ENCODE results near the gene UTP18. TPM values are rescaled to one million over a fixed set of nuclear protein-coding genes. Genes with fewer than 3 reads are reported as not detected.

UTP18 gene
- total and polyA plus RNA-seq, 10 of the 15 experiments (the other 5 are each of a cell fraction or from before 2014, with no cell fraction given) = 31.0 to 111 (median 58.8) TPM

DNA sequence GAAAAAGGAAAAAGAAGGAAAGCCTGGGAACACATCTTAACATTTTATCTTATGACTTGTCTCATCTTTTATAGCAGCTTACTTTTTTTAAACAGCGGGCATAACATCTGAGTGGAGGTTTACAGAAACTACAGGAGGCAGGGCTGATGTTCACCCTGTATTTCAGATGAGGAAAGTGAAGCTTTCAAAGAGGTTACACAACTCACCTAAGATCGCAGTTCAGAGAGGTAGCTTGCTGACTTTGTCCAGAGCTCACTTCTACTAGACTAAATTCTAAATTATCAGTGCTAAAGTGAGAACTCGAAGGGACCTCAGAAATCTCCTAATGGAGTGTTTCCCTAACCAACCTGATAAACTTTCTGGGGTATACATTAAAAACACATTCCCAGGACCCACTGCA, 4.2 kb upstream of the UTP18 start:
- H4K20me1 ChIP-seq (ENCODE audit: control insufficient read depth, insufficient read depth) = no peaks in the 10 kb centered on the region
- H3K4me3 ChIP-seq = peak overlapping the region; percentile 92; the same call in 1 of the 2 replicates
- DNase-seq (ENCODE audit: low read depth, low spot score) (no peak), FAIRE-seq (no peak), ATAC-seq (no peak)
- POLR2A ChIA-PET = interaction anchor here (0.5 to 1.8 kb wide), 2 partner anchors 9 to 98 kb away, joined by 3 read pairs; no protein-coding TSS in a partner anchor
- TF ChIP-seq MTA3 (IDR thresholded peaks at IDR 0.05; ENCODE audit: borderline replicate concordance, low read length) (no peak), SUZ12 (IDR thresholded peaks at IDR 0.05; ENCODE audit: unreplicated experiment) (no peak), SMC3 (IDR thresholded peaks at IDR 0.05; ENCODE audit: borderline replicate concordance, low read length) (no peak), SUPT20H (IDR thresholded peaks at IDR 0.05; ENCODE audit: borderline replicate concordance, control insufficient read depth, low read depth, low read length) (no peak)
- H3K4me2 ChIP-seq (ENCODE audit: control insufficient read depth, insufficient read depth) = no peak overlapping the region
- CTCF ChIA-PET = interaction anchor here (1.2 to 3.2 kb wide), 3 partner anchors 8 to 17 kb away, joined by 4 to 9 read pairs (median 4); no protein-coding TSS in a partner anchor
- in situ Hi-C loops (cut with MboI) = no loop called here
- H3K27me3 ChIP-seq (replicated peaks in 1 of 2; ENCODE audit: control insufficient read depth in 2 of 2, insufficient read depth in 2 of 2, low read length in 1 of 2) = no peaks in the 10 kb centered on the region
- intact Hi-C loops (cut with micrococcal nuclease; ENCODE audit: unreplicated experiment) = loop anchor here (10.0 kb wide), 1 partner anchor 391 kb away; the partner anchor contains the start of gene TOB1
- 97% methylated on average over 3 of the region's 3 CpGs for WGBS (ENCODE audit: insufficient coverage, insufficient replicate concordance, low lambda C conversion rate, missing lambda C conversion rate)
- BruUV-seq (replicated peaks) = no TSS peak
- peaks cover 3% of the 10 kb centered on the region; the same call in 1 of the 2 replicates for H3K4me1 ChIP-seq (ENCODE audit: control insufficient read depth, insufficient read depth, low read length)
- no peak overlapping the region for H3K9ac ChIP-seq (ENCODE audit: control insufficient read depth, insufficient read depth, low read length)
- H3K79me2 ChIP-seq (ENCODE audit: control insufficient read depth, insufficient read depth, low read length) = peaks cover 71% of the 10 kb centered on the region
- no peak overlapping the region for H3K27ac ChIP-seq (ENCODE audit: control insufficient read depth, insufficient read depth)
- H2AFZ ChIP-seq (ENCODE audit: control insufficient read depth, low read depth, low read length) = no peak overlapping the region
- peaks cover 0 to 9% of the 10 kb centered on the region in 2 experiments; a peak in 1 of 4 replicates for H3K36me3 ChIP-seq (ENCODE audit: control insufficient read depth in 2 of 2, insufficient read depth in 2 of 2, low read length in 1 of 2)
- SMC1A ChIA-PET (ENCODE audit: uncharacterized antibody, unreplicated experiment) = interaction anchor here (0.6 to 1.8 kb wide), 3 partner anchors 15 to 93 kb away, joined by 3 to 4 read pairs (median 3); no protein-coding TSS in a partner anchor
- no peaks in the 10 kb centered on the region for H3K9me3 ChIP-seq (replicated peaks; ENCODE audit: control insufficient read depth, insufficient read depth, low read length)
- RAD21 ChIA-PET (ENCODE audit: unreplicated experiment) = no interaction called here

All from GM12878 (cell line).